HepG2 (cell line): ENCODE measurements around the gene PDE8B. TPM values are rescaled to one million over a fixed set of nuclear protein-coding genes. Genes with fewer than 3 reads are reported as not detected.

Experiments
- ATAC-seq: fragments of 200-7000 bp; cut with Tn5 transposase; 3 replicates; pipeline ENCODE4 v1.9.1; 2020; ENCODE audit warnings: mild to moderate bottlenecking, moderate library complexity
- BruUV-seq: library from RNA; stranded (reverse); fragments of 400-500 nt; replicated peaks from 2 replicates; lab custom pipeline; 2021; lab: Mats Ljungman, UMichigan
- CTCF ChIA-PET: fragments of 300-600 bp; formaldehyde crosslinking; extraction: SDS; loops from one replicate; lab custom pipeline; 2021; ENCODE audit warnings: low total read pairs, inconsistent platforms, low intra/inter-chr PET ratio; lab: Yijun Ruan, JAX
- POLR2A ChIA-PET: fragments of 350-600 bp; sonication (Branson Sonifier 250); formaldehyde crosslinking; loops from one replicate; lab custom pipeline; 2020; ENCODE audit warnings: antibody characterized with exemption, inconsistent platforms; lab: Yijun Ruan, JAX
- DNase-seq: peaks from one replicate; pipeline ENCODE4 v3.0.0-alpha.2; 2015; ENCODE audit warnings: low spot score
- FAIRE-seq: peaks from 3 replicates; lab custom pipeline; 2011; peaks lifted over from hg19 to GRCh38; lab: Jason Lieb, UNC
- H2AFZ ChIP-seq: one replicate; pipeline ENCODE4 v1.6.1; 2011; ENCODE audit warnings: low read length, inconsistent platforms
- H3K27ac ChIP-seq: fragments of 300-600 bp; 3 replicates; pipeline ENCODE4 v1.8.0; 2011; ENCODE audit warnings: mixed run types, mild to moderate bottlenecking, mixed read lengths, low read length, inconsistent platforms; ENCODE audit not compliant: insufficient read depth; ENCODE audit errors: extremely low read length
- H3K27me3 ChIP-seq, 2 experiments: fragments of 200-600 bp in 1 of 2; 2 replicates in 1 of 2; 3 replicates in 1 of 2; pipeline versions ENCODE4 v1.6.0 to v1.8.0; 2011; ENCODE audit warnings: low read length in 2 of 2, mild to moderate bottlenecking in 2 of 2, moderate library complexity in 2 of 2, inconsistent platforms in 1 of 2; ENCODE audit not compliant: insufficient read depth in 2 of 2, control insufficient read depth in 1 of 2
- H3K36me3 ChIP-seq, 2 experiments: fragments of 200-600 bp in 1 of 2; replicated peaks in 1 of 2; 2 replicates in 1 of 2; 3 replicates in 1 of 2; pipeline versions ENCODE4 v1.5.1 to v1.8.0; 2011; ENCODE audit warnings: low read length in 2 of 2, inconsistent platforms in 1 of 2; ENCODE audit not compliant: insufficient read depth in 2 of 2, control insufficient read depth in 1 of 2
- H3K4me1 ChIP-seq: 2 replicates; pipeline ENCODE4 v1.5.1; 2012; ENCODE audit warnings: low read length, inconsistent platforms; ENCODE audit not compliant: insufficient read depth
- H3K4me2 ChIP-seq: 2 replicates; pipeline ENCODE4 v1.6.0; 2011; ENCODE audit warnings: low read depth, low read length, inconsistent platforms
- H3K4me3 ChIP-seq, 3 experiments: fragments of 200-600 bp in 1 of 3; sonication (generic), shearing (Covaris generic) in 1 of 3; replicated peaks in 1 of 3; 2 replicates each; pipeline ENCODE4 v1.5.1; 2011 to 2016; ENCODE audit warnings: low read length in 3 of 3, inconsistent platforms in 2 of 3, low read depth in 2 of 3, mild to moderate bottlenecking in 2 of 3, control low read depth in 1 of 3, mixed read lengths in 1 of 3; ENCODE audit not compliant: insufficient read depth in 1 of 3
- H3K79me2 ChIP-seq: one replicate; pipeline ENCODE4 v1.6.1; 2011; ENCODE audit warnings: low read length, inconsistent platforms; ENCODE audit not compliant: insufficient read depth
- H3K9ac ChIP-seq: 2 replicates; pipeline ENCODE4 v1.6.0; 2011; ENCODE audit warnings: mild to moderate bottlenecking, low read depth, low read length, inconsistent platforms; ENCODE audit not compliant: insufficient read depth
- H3K9me3 ChIP-seq: 2 replicates; pipeline ENCODE4 v1.5.1; 2012; ENCODE audit warnings: mild to moderate bottlenecking, low read length
- H4K20me1 ChIP-seq: 2 replicates; pipeline ENCODE4 v1.6.0; 2011; ENCODE audit warnings: inconsistent platforms, mild to moderate bottlenecking, low read length, moderate library complexity; ENCODE audit not compliant: insufficient read depth
- BCLAF1 ChIP-seq: fragments of 450-650 bp; IDR thresholded peaks from 2 replicates; pipeline ENCODE4 v1.6.1; 2017; ENCODE audit warnings: mild to moderate bottlenecking
- GABPB1 ChIP-seq: IDR thresholded peaks from 2 replicates; pipeline ENCODE4 v1.6.1; 2016; ENCODE audit warnings: mild to moderate bottlenecking, missing genetic modification reagents, moderate library complexity, missing compliant biosample characterization
- MXD3 ChIP-seq: IDR thresholded peaks from 2 replicates; pipeline ENCODE4 v1.6.1; 2016; ENCODE audit warnings: mild to moderate bottlenecking, missing biosample characterization, missing genetic modification reagents
- MYPOP ChIP-seq: sonication (generic); formaldehyde crosslinking; IDR thresholded peaks from 2 replicates; pipeline ENCODE4 v1.8.1; 2023; ENCODE audit warnings: mild to moderate bottlenecking, moderate library complexity, missing genetic modification reagents
- NPAS2 ChIP-seq: sonication (generic); formaldehyde crosslinking; IDR thresholded peaks from 2 replicates; pipeline ENCODE4 v1.8.0; 2022; ENCODE audit warnings: mild to moderate bottlenecking, missing genetic modification reagents, borderline replicate concordance
- POLR2G ChIP-seq: fragments of 200-400 bp; formaldehyde crosslinking; IDR thresholded peaks from 2 replicates; pipeline ENCODE4 v1.6.1; 2018; ENCODE audit warnings: mild to moderate bottlenecking, low read depth, low read length, moderate library complexity
- SRSF1 ChIP-seq: fragments of 200-400 bp; formaldehyde crosslinking; optimal IDR thresholded peaks from 2 replicates; pipeline ENCODE3; 2017; ENCODE audit warnings: mild to moderate bottlenecking, low read depth, low read length, moderate library complexity
- TAF1 ChIP-seq: sonication (generic); formaldehyde crosslinking; IDR thresholded peaks from 2 replicates; pipeline ENCODE4 v1.4.0; 2020; ENCODE audit warnings: missing genetic modification reagents
- ZBTB10 ChIP-seq: sonication (generic); formaldehyde crosslinking; IDR thresholded peaks from 2 replicates; pipeline ENCODE4 v1.4.0; 2020; ENCODE audit warnings: missing genetic modification reagents, borderline replicate concordance
- ZMAT3 ChIP-seq: sonication (generic); formaldehyde crosslinking; conservative IDR thresholded peaks from 2 replicates; pipeline ENCODE4 v1.7.0; 2021; ENCODE audit warnings: missing genetic modification reagents
- ZNF121 ChIP-seq: sonication (generic); formaldehyde crosslinking; IDR thresholded peaks from 2 replicates; pipeline ENCODE4 v1.5.0; 2020; ENCODE audit warnings: mild to moderate bottlenecking, missing genetic modification reagents
- ZNF235 ChIP-seq: sonication (generic); formaldehyde crosslinking; IDR thresholded peaks from 2 replicates; pipeline ENCODE4 v1.8.1; 2023; ENCODE audit warnings: mild to moderate bottlenecking, missing genetic modification reagents, borderline replicate concordance
- ZNF350 ChIP-seq: sonication (generic); formaldehyde crosslinking; IDR thresholded peaks from 2 replicates; pipeline ENCODE4 v1.4.0; 2020; ENCODE audit warnings: mild to moderate bottlenecking, low read depth, missing genetic modification reagents, borderline replicate concordance
- WGBS: methylation state at CpG from one replicate; pipeline ENCODE4 v1.1.6; 2017; ENCODE audit warnings: low lambda C conversion rate; 5-methylcytosine and 5-hydroxymethylcytosine counted together
- in situ Hi-C: cut with HindIII; loops from 2 replicates; pipeline ENCODE4 v1.10.0; 2017; ENCODE audit warnings: low pct_unique_long_range_greater_than_20kb; ENCODE audit not compliant: extremely low pct_ligation_motif_present
- intact Hi-C: fragments of 100-400 bp; cut with micrococcal nuclease; formaldehyde crosslinking; loops from one replicate; pipeline ENCODE4 v1.10.0; 2022; ENCODE audit not compliant: unreplicated experiment
- polyA plus RNA-seq, 8 experiments: library from polyadenylated mRNA; depleted of rRNA in 3 of 8; stranded (reverse) in 7 of 8; unstranded in 1 of 8; fragments of >200 nt; fragmentation: Illumina TruSeq in 4 of 8; extraction: Trizol in 4 of 8; gene quantifications; 2 replicates each; pipeline versions ENCODE4 v1.2.1 to v1.2.3, GENCODE V29; 2011 to 2016; ENCODE audit warnings: low read depth in 4 of 8, missing spikeins in 1 of 8, mixed read lengths in 1 of 8; ENCODE audit not compliant: insufficient read depth in 1 of 8
- total RNA-seq, 5 experiments: library from RNA; depleted of rRNA; stranded (reverse); fragments of >200 nt; fragmentation: Illumina TruSeq; extraction: Trizol; gene quantifications; 2 replicates each; pipeline ENCODE4 v1.2.3, GENCODE V29; 2016; ENCODE audit warnings: low read depth in 1 of 5

Gene PDE8B
- total and polyA plus RNA-seq, 2 of the 13 experiments (the other 11 are each of a cell fraction or from before 2014, with no cell fraction given) = 0.07 TPM; not detected in 1

- WGBS = 53% methylated on average over 5 of the region's 9 CpGs
- no peak overlapping the region for H2AFZ ChIP-seq
- H3K9ac ChIP-seq = no peak overlapping the region
- in situ Hi-C loops = no loop called here
- no peaks in the 10 kb centered on the region; a peak in 2 of 5 replicates for H3K27me3 ChIP-seq
- H3K4me3 ChIP-seq = no peak overlapping the region
- no peak for ATAC-seq
- no peaks in the 10 kb centered on the region for H4K20me1 ChIP-seq
- no peaks in the 10 kb centered on the region for H3K9me3 ChIP-seq
- H3K36me3 ChIP-seq = no peaks in the 10 kb centered on the region
- no peak overlapping the region for H3K4me2 ChIP-seq
- peaks cover 7% of the 10 kb centered on the region; the same call in 1 of the 2 replicates for H3K4me1 ChIP-seq
- no peak for FAIRE-seq
- no TSS peak for BruUV-seq
- intact Hi-C loops = no loop called here
- H3K27ac ChIP-seq = no peak overlapping the region
- no peak for DNase-seq
- no peaks in the 10 kb centered on the region for H3K79me2 ChIP-seq
- TF ChIP-seq SRSF1 (no peak), ZNF121 (CRISPR knock-in tag) (no peak), MYPOP (no peak), POLR2G (no peak), TAF1 (CRISPR knock-in tag) (no peak), ZNF350 (no peak), NPAS2 (CRISPR knock-in tag) (no peak), BCLAF1 (no peak), MXD3 (no peak), GABPB1 (CRISPR knock-in tag) (no peak), ZMAT3 (CRISPR knock-in tag) (no peak), ZNF235 (CRISPR knock-in tag) (no peak), ZBTB10 (no peak)
- TF ChIP-seq, all 625 proteins: peak for 0
- ChIA-PET POLR2A (no interaction called here), CTCF (no interaction called here)
These were observed 42.2 kb upstream of the PDE8B start for GRCh38 chr5:77168161-77168878.
